ENCODE results near the gene EBLN2.

DNA sequence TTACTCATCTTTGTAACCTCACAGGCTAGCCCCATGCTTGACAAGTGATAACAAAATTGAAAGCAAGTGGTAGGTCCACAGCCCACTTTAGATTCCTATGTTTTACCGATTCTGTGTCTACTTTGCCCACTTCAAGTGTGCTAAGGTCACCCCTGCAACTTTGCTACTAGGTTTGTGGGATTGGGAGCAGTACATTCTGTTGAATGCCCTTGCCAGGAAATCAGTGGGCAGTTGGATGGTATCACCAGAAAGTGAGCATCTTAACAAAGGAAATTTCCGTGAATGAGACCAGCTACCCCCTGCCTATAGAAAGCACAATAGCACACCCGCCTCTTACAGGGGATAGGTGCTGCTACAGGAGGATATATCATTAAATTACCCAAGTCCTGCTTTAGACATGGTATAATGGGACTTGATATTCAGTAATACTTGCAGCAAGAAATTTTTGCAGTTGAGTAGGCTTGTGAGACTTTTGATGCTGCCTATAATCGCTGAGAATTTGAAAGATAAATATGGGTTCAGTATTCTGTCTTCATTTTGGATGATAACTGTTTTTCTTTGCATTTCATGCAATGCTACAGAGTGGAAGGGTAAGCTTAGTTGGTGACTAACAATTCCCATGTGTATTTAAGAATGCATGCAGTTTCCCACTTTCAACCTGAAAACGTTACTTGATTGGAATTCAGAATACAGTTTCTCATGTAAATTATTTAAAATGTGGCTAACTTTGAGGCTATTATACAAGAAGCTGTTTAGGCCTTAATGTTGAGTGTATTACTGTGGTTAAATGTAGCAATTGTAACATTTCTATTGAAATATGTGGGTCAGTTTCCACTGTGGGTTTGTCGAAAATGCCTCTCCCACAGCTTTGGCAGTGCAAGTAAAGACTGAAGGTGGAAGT, 9.5 kb downstream of the EBLN2 start:
- TF ChIP-seq POLR2AphosphoS5 (IDR thresholded peaks at IDR 0.05; ENCODE audit: low read depth, low read length) (no peak; the same call in 1 of the 2 replicates), SIN3A (IDR thresholded peaks at IDR 0.05; ENCODE audit: borderline replicate concordance, insufficient read depth, low read length) (no peak)
